Osteoblast (primary cell): ENCODE data around the gene PAK4. TPM values are rescaled to one million over a fixed set of nuclear protein-coding genes. Genes with fewer than 3 reads are reported as not detected.

Source experiments
- DNase-seq: peaks from one replicate; pipeline ENCODE4 v3.0.0; 2011; ENCODE audit warnings: low spot score, mixed read lengths; ENCODE audit not compliant: insufficient read length; ENCODE audit errors: missing footprints
- H2AFZ ChIP-seq: 2 replicates; pipeline ENCODE4 v1.6.0; 2011; ENCODE audit warnings: mild to moderate bottlenecking, low read length
- H3K27ac ChIP-seq: 2 replicates; pipeline ENCODE4 v1.5.1; 2011; ENCODE audit warnings: mild to moderate bottlenecking, low read depth, low read length, moderate library complexity
- H3K27me3 ChIP-seq: 2 replicates; pipeline ENCODE4 v1.6.0; 2012; ENCODE audit warnings: mild to moderate bottlenecking, control low read depth, inconsistent platforms, low read length, moderate library complexity; ENCODE audit not compliant: insufficient read depth
- H3K36me3 ChIP-seq: 2 replicates; pipeline ENCODE4 v1.5.1; 2011; ENCODE audit warnings: mild to moderate bottlenecking, low read length, control low read depth, moderate library complexity; ENCODE audit not compliant: insufficient read depth
- H3K4me1 ChIP-seq: 2 replicates; pipeline ENCODE4 v1.5.1; 2011; ENCODE audit warnings: mild to moderate bottlenecking, low read length, control low read depth, moderate library complexity; ENCODE audit not compliant: insufficient read depth
- H3K4me2 ChIP-seq: 2 replicates; pipeline ENCODE4 v1.6.0; 2011; ENCODE audit warnings: mild to moderate bottlenecking, low read length; ENCODE audit not compliant: insufficient read depth
- H3K4me3 ChIP-seq: fragments of 200-600 bp; sonication (generic); 3 replicates; pipeline ENCODE4 v1.5.1; 2012; ENCODE audit warnings: mild to moderate bottlenecking, low read length, inconsistent platforms; ENCODE audit not compliant: insufficient read depth
- H3K79me2 ChIP-seq: 2 replicates; pipeline ENCODE4 v1.6.0; 2012; ENCODE audit warnings: mild to moderate bottlenecking, low read length, control low read depth, inconsistent platforms; ENCODE audit not compliant: insufficient read depth
- H3K9me3 ChIP-seq: 2 replicates; pipeline ENCODE4 v1.5.1; 2011; ENCODE audit warnings: low read depth, low read length, control low read depth
- H4K20me1 ChIP-seq: 2 replicates; pipeline ENCODE4 v1.6.0; 2012; ENCODE audit warnings: mild to moderate bottlenecking, low read length, control low read depth; ENCODE audit not compliant: insufficient read depth
- total RNA-seq: library from RNA; depleted of rRNA; stranded (reverse); fragments of >200 nt; gene quantifications from 2 replicates; pipeline ENCODE4 v1.2.3, GENCODE V29; 2012
- TF ChIP-seq, protein P1 (sequence below): IDR thresholded peaks from 2 replicates; pipeline ENCODE4 v1.5.1; 2011; ENCODE audit warnings: mild to moderate bottlenecking, low read depth, low read length, moderate library complexity; ENCODE audit errors: extremely low read depth

Gene PAK4
- total RNA-seq, 1 donor = 9.4 TPM

GRCh38 chr19:39160523-39160861 is 34.9 kb downstream of the PAK4 start:
- H3K36me3 ChIP-seq = no peaks in the 10 kb centered on the region
- H3K4me2 ChIP-seq = peak overlapping the region; percentile 59
- peak; percentile 99 for DNase-seq
- H2AFZ ChIP-seq = peak overlapping the region; percentile 70
- H3K4me3 ChIP-seq = peak overlapping the region; percentile 1
- peaks cover 53% of the 10 kb centered on the region for H4K20me1 ChIP-seq
- H3K4me1 ChIP-seq = peaks cover 41% of the 10 kb centered on the region
- H3K9me3 ChIP-seq = no peaks in the 10 kb centered on the region
- H3K27me3 ChIP-seq = no peaks in the 10 kb centered on the region
- TF ChIP-seq, protein P1, sequence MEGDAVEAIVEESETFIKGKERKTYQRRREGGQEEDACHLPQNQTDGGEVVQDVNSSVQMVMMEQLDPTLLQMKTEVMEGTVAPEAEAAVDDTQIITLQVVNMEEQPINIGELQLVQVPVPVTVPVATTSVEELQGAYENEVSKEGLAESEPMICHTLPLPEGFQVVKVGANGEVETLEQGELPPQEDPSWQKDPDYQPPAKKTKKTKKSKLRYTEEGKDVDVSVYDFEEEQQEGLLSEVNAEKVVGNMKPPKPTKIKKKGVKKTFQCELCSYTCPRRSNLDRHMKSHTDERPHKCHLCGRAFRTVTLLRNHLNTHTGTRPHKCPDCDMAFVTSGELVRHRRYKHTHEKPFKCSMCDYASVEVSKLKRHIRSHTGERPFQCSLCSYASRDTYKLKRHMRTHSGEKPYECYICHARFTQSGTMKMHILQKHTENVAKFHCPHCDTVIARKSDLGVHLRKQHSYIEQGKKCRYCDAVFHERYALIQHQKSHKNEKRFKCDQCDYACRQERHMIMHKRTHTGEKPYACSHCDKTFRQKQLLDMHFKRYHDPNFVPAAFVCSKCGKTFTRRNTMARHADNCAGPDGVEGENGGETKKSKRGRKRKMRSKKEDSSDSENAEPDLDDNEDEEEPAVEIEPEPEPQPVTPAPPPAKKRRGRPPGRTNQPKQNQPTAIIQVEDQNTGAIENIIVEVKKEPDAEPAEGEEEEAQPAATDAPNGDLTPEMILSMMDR = no peak
- peaks cover 85% of the 10 kb centered on the region for H3K79me2 ChIP-seq
- H3K27ac ChIP-seq = peak overlapping the region; percentile 74

DNA sequence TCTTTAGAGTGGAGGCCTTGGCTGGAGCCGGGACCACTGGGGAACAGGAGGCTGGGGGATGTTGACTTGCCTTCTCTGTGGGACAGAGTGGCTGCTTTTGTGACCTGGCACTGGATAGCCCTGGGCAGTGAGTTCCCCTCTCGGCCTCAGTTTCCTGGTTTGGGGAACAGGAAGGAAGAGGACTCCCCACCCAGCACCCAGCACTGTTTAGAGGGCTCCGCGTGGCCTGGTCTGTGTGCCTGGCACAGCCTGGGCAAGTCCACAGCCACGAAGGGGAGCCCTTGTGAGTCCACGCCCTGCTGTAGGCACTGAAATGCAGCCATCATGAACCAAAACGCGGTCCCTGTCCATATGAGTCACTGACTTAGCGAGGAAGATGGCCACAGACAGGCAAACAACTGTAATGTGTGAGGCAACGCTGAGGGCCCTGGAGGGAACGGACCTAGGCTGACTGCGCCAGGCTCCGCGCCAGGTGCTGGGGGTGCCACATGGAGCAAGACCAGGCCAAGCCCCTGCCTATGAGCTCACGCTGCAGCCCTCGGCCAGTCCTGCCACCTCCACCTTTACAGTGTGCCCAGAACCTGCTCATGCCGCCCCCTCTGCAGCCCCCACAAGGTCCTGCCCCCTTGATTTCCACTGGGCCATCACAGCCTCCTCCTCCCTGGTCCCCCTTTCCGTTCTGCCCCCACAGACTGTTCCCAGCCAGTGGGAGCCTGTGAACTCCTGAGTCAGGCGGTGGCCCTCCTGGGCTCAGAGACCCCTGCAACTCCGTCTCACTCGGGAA is 35.5 kb downstream of the PAK4 start:
- H3K27ac ChIP-seq = peak overlapping the region; percentile 74
- H3K79me2 ChIP-seq = peaks cover 85% of the 10 kb centered on the region
- no peaks in the 10 kb centered on the region for H3K9me3 ChIP-seq

DNA sequence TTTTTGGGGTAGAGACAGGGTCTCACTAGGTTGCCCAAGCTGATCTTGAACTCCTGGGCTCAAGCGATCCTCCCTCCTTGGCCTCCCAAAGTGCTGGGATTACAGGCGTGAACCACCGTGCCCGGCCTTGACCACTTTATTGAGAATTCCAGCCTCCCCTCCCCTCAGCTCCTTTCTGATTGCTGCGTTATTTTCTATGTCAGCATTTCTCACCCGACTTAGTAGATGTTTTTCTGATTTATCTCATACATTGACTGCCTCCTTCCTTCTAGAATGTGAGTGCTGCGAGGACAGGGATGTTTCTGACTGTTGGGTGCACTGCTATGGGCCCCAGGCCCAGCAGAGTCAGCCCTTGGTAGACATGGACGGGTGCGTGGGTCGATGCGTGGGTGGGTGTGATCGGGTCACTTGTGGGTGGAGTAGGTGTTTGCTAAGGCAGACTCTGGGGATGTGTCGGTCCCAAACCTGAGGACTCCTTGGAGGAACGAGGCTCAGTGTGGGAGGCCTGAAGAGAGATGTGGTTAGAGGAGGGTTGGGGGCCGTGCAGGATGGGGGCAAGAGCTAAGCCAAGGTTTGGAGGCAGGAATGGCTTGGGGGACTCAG is 37.0 kb downstream of the PAK4 start:
- no peak overlapping the region for H3K4me2 ChIP-seq
- H3K9me3 ChIP-seq = no peaks in the 10 kb centered on the region
- H4K20me1 ChIP-seq = peaks cover 65% of the 10 kb centered on the region
- H3K36me3 ChIP-seq = no peaks in the 10 kb centered on the region
- no peak overlapping the region for H3K27ac ChIP-seq
- H3K27me3 ChIP-seq = no peaks in the 10 kb centered on the region
- no peak overlapping the region for H3K4me3 ChIP-seq
- peaks cover 84% of the 10 kb centered on the region for H3K79me2 ChIP-seq
- peaks cover 25% of the 10 kb centered on the region for H3K4me1 ChIP-seq
- TF ChIP-seq, protein P1 = no peak
- DNase-seq = peak; percentile 46
- H2AFZ ChIP-seq = no peak overlapping the region

More for the DNA sequence above, 35.5 kb downstream of the PAK4 start:
- Histone ChIP-seq H2AFZ (peak overlapping the region; percentile 70), H3K27me3 (no peaks in the 10 kb centered on the region), H3K4me3 (peak overlapping the region; percentile 1), H3K36me3 (no peaks in the 10 kb centered on the region), H3K4me1 (peaks cover 38% of the 10 kb centered on the region), H4K20me1 (peaks cover 59% of the 10 kb centered on the region), H3K4me2 (peak overlapping the region; percentile 59)
- peak; percentile 99 for DNase-seq
- TF ChIP-seq, protein P1 = no peak

GRCh38 chr19:39163621-39164020 is 38.0 kb downstream of the PAK4 start:
- peaks cover 59% of the 10 kb centered on the region for H4K20me1 ChIP-seq
- peaks cover 83% of the 10 kb centered on the region for H3K79me2 ChIP-seq
- H3K4me3 ChIP-seq = no peak overlapping the region

More at GRCh38 chr19:39163621-39164020, 38.0 kb downstream of the PAK4 start:
- no peaks in the 10 kb centered on the region for H3K9me3 ChIP-seq
- H3K36me3 ChIP-seq = no peaks in the 10 kb centered on the region
- DNase-seq = no peak
- H3K4me2 ChIP-seq = no peak overlapping the region
- H3K27me3 ChIP-seq = no peaks in the 10 kb centered on the region
- H2AFZ ChIP-seq = no peak overlapping the region
- TF ChIP-seq, protein P1 = no peak
- H3K4me1 ChIP-seq = peaks cover 19% of the 10 kb centered on the region
- no peak overlapping the region for H3K27ac ChIP-seq
